SH-SY5Y (cell line): ENCODE data around the gene THRB.

Source experiments
- GATA2 ChIP-seq: IDR thresholded peaks from 2 replicates; pipeline ENCODE4 v1.6.1; 2011; ENCODE audit warnings: mild to moderate bottlenecking, low read depth, low read length
- GATA3 ChIP-seq: IDR thresholded peaks from 2 replicates; pipeline ENCODE4 v1.6.1; 2011; ENCODE audit warnings: low read depth, mild to moderate bottlenecking, low read length, moderate library complexity

DNA sequence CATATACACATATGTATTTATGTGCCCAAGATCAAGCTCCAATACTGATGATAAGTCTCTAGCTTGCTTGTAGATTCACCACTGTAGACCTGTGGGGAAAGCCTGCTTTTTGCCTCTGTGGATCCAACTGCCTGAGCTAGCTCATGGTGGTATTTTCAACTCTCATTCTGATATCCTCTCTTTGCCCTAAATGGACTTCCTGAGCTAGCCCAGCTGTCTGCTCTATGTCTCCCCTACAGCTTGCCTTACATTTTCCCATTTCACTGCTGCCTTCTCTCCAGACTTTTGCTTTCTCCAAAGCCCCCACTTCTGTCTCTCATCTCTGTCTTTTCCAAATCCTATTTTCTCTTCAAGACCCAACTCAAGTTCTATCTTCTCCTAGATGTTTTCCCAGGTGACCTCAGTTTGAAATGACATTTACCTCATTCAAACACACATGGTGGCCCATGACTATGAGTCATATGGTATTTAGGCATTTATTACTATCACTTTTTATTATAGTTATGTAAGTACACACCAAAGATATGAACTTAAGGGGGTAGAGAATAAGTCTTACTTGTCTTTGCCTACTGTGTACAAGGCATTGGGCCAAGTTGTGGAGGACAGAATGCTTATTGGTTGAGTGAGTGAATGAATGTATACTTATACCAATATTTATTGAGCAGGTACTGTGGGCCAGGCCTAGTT lies 357.9 kb downstream of the THRB start:
- TF ChIP-seq GATA3, result no peak
- no peak for TF ChIP-seq GATA2
